IPS DF 6.9 (cell line): Measurements from ENCODE around the gene ASH1L.
A peak's percentile ranks its signal among the peaks of the same experiment; 100 is the strongest.
"Not testable (repeated sequence)": the region's sequence is repeated elsewhere in the genome, so short reads cannot be mapped to it uniquely, and the experiment has no call there.

ENCODE experiments used
- DNase-seq: peaks from one replicate; pipeline ENCODE4 v3.0.0-alpha.2; 2013; ENCODE audit warnings: low read depth, low spot score
- H3K27ac ChIP-seq: one replicate; pipeline ENCODE4 v1.5.1; 2013; ENCODE audit warnings: low read length, control low read depth
- H3K27me3 ChIP-seq: 2 replicates; pipeline ENCODE4 v1.6.1; 2013; ENCODE audit warnings: mild to moderate bottlenecking, low read length; ENCODE audit not compliant: control insufficient read depth, insufficient read depth
- H3K36me3 ChIP-seq: 2 replicates; pipeline ENCODE4 v1.6.1; 2013; ENCODE audit warnings: low read length; ENCODE audit not compliant: control insufficient read depth, insufficient read depth
- H3K4me1 ChIP-seq: 2 replicates; pipeline ENCODE4 v1.6.1; 2013; ENCODE audit warnings: low read length; ENCODE audit not compliant: control insufficient read depth, insufficient read depth
- H3K4me3 ChIP-seq: 2 replicates; pipeline ENCODE4 v1.5.1; 2013; ENCODE audit warnings: mild to moderate bottlenecking, low read length
- H3K9me3 ChIP-seq: 2 replicates; pipeline ENCODE4 v1.6.1; 2013; ENCODE audit warnings: low read length, inconsistent platforms; ENCODE audit not compliant: control insufficient read depth, insufficient read depth
- WGBS: extraction: QIAGEN DNeasy Blood & Tissue Kit; methylation state at CpG from one replicate; pipeline ENCODE4 v1.1.7; 2013; ENCODE audit warnings: mixed read lengths, missing lambda C conversion rate; ENCODE audit not compliant: insufficient read length, insufficient coverage; 5-methylcytosine and 5-hydroxymethylcytosine counted together

Gene ASH1L

DNA sequence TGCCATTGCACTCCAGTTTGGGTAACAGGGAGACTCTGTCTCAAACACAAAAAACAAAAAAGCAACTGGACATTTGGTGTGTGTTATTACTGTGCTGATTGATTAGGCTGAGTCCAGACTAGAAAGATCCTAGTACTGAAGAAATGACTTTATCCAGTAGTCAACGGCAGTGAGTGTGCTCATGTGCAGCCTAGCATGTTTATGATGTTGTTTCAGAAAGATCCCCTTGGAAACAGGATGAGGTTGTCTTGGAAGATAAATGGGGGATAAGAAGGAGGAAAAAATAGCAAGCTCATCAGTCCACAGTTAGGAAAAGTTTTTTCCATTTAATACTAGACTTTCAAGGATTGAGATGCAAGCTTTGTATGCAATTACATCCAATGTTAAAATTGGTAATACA, 227.6 kb downstream of the ASH1L start:
- no peaks in the 10 kb centered on the region for H3K9me3 ChIP-seq
- H3K4me1 ChIP-seq: no peaks in the 10 kb centered on the region
- peaks cover 8% of the 10 kb centered on the region; the same call in 1 of the 2 replicates for H3K36me3 ChIP-seq
- no peak overlapping the region for H3K4me3 ChIP-seq
- H3K27ac ChIP-seq: no peak overlapping the region
- no peak for DNase-seq
- WGBS: no CpG with 5 or more reads among the region's 1 CpG
- no peaks in the 10 kb centered on the region for H3K27me3 ChIP-seq

DNA sequence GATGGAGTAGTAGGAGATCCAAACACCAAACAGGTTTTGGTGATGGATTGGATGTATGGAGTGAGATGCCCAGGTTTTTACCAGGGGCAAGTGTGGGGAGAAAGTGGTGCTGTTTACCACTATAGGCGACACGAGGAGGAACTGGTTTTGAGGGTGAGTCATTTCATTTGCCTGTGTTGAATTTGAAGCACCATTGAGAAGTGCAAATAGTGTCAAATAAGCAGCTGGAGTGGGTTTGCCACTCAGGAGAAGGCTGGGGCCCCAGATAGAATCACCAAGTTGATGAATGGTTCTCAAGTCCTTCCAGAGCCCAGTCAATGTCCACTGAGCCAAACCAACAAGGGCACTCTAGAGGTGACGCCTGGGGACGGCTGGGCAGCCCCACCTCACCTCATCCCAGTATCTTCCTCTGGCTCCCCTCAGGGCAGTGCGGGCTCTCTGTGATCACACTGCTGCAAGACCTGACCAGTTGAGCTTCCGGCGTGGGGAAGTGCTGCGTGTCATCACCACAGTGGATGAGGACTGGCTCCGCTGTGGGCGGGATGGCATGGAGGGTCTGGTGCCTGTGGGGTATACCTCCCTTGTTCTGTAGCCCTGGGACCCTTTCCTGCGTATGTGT, 232.5 kb downstream of the ASH1L start:
- Histone ChIP-seq H3K4me1 (peaks cover 4% of the 10 kb centered on the region; the same call in 1 of the 2 replicates), H3K9me3 (no peaks in the 10 kb centered on the region), H3K27ac (no peak overlapping the region), H3K27me3 (no peaks in the 10 kb centered on the region), H3K36me3 (peaks cover 12% of the 10 kb centered on the region), H3K4me3 (no peak overlapping the region)
- WGBS: no CpG with 5 or more reads among the region's 11 CpGs
- no peak for DNase-seq

DNA sequence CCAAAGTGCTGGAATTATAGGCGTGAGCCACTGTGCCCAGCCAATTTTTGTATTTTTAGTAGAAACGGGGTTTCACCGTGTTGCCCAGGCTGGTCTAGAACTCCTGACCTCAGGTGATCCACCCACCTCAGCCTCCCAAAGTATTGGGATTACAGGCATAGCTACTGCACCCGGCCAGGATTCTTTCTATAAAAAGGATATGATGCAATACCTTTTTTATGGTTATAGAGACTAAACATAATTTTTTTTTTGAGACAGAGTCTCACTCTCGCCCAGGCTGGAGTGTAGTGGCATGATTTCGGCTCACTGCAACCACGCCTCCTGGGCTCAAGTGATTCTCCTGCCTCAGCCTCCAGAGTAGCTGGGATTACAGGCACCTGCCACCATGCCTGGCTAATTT, 233.7 kb downstream of the ASH1L start:
- no CpG with 5 or more reads among the region's 7 CpGs for WGBS
- H3K4me1 ChIP-seq, DNase-seq, H3K27ac ChIP-seq, H3K27me3 ChIP-seq, H3K4me3 ChIP-seq, H3K9me3 ChIP-seq: not testable (repeated sequence)
- peaks cover 12% of the 10 kb centered on the region for H3K36me3 ChIP-seq

DNA sequence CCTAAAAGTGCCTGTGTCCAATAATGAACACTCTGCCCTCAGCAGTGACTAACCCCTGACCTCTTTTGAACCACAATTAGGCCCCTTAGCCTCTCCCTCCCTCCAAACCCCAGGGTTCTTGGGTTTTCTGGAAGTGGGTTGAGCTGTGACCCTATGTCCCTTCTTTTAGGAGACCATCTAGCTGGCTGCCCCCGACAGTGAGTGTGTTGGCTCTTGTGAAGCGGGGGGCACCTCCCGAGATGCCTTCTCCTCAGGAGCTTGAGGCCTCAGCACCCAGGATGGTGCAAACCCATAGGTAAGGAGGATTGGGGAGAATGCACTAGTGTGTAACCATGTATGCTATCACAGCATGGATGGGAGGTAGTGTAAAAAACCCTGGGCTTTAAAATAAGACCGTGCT, 234.6 kb downstream of the ASH1L start:
- Histone ChIP-seq H3K27me3 (no peaks in the 10 kb centered on the region), H3K9me3 (no peaks in the 10 kb centered on the region), H3K27ac (no peak overlapping the region), H3K4me3 (no peak overlapping the region), H3K36me3 (peaks cover 12% of the 10 kb centered on the region), H3K4me1 (peaks cover 4% of the 10 kb centered on the region; the same call in 1 of the 2 replicates)
- WGBS: no CpG with 5 or more reads among the region's 4 CpGs
- DNase-seq: no peak

DNA sequence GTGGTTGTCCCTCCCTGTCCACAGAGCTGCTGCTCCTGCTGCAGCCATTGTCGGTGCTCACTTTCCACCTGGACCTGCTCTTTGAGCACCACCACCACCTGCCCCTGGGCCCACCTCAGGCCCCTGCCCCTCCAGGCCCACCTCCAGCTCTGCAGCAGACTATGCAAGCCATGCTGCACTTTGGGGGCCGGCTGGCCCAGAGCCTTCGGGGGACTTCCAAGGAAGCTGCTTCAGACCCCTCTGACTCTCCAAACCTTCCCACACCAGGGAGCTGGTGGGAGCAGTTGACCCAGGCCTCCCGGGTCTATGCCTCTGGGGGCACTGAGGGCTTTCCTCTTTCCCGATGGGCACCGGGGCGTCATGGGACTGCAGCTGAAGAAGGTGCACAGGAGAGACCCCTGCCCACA, 236.0 kb downstream of the ASH1L start:
- H3K9me3 ChIP-seq: no peaks in the 10 kb centered on the region
- no peak overlapping the region for H3K4me3 ChIP-seq
- no peaks in the 10 kb centered on the region for H3K27me3 ChIP-seq
- H3K4me1 ChIP-seq: peaks cover 9% of the 10 kb centered on the region
- peaks cover 12% of the 10 kb centered on the region for H3K36me3 ChIP-seq
- WGBS: no CpG with 5 or more reads among the region's 7 CpGs
- DNase-seq: no peak
- H3K27ac ChIP-seq: no peak overlapping the region

DNA sequence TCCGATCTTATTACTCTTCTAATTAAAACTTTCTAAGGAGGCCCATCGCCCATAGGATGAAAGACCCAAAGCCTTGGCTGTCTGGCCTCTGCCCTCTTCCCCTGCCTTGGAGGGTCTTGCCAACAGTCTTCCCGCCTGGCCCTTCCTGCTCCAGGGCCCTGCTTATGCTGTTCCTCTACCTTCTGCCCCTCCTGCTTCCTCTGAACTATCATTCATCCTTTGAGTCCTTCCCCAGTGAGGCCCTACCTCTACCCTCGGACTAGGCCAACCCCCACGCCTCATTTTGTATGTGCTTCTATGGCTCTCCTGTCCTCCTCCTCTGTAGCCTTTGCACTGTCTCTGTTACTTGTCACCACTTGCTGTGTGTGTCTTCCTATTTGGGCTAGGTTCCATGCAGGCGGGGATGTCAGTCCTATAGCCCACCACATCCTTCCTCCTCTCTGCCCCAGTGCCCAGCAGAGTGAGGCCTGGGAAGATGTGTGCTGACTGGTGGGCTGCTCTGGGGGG, 236.5 kb downstream of the ASH1L start:
- no peak for DNase-seq
- no peaks in the 10 kb centered on the region for H3K9me3 ChIP-seq
- no peaks in the 10 kb centered on the region for H3K27me3 ChIP-seq
- peaks cover 12% of the 10 kb centered on the region for H3K36me3 ChIP-seq
- no CpG with 5 or more reads among the region's 6 CpGs for WGBS
- peaks cover 11% of the 10 kb centered on the region for H3K4me1 ChIP-seq
- no peak overlapping the region for H3K27ac ChIP-seq
- H3K4me3 ChIP-seq: no peak overlapping the region

DNA sequence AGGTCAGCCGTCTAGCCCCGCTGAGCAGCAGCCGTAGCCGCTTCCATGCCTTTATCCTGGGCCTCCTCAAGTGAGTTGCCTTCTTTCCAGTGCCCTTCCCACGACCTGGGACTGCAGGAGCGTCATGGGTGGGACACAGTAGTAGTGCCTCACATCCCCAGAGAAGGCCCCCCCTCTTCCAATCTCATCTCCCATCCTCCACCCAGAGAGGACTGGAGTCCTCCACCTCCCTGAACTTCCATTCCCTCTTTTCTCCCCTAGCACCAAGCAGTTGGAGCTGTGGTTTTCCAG, 237.1 kb downstream of the ASH1L start:
- Histone ChIP-seq H3K27ac (no peak overlapping the region), H3K9me3 (no peaks in the 10 kb centered on the region), H3K4me3 (peak overlapping the region; percentile 65; the same call in 1 of the 2 replicates), H3K36me3 (peaks cover 12% of the 10 kb centered on the region), H3K27me3 (no peaks in the 10 kb centered on the region), H3K4me1 (peaks cover 11% of the 10 kb centered on the region)
- no CpG with 5 or more reads among the region's 6 CpGs for WGBS
- DNase-seq: no peak

DNA sequence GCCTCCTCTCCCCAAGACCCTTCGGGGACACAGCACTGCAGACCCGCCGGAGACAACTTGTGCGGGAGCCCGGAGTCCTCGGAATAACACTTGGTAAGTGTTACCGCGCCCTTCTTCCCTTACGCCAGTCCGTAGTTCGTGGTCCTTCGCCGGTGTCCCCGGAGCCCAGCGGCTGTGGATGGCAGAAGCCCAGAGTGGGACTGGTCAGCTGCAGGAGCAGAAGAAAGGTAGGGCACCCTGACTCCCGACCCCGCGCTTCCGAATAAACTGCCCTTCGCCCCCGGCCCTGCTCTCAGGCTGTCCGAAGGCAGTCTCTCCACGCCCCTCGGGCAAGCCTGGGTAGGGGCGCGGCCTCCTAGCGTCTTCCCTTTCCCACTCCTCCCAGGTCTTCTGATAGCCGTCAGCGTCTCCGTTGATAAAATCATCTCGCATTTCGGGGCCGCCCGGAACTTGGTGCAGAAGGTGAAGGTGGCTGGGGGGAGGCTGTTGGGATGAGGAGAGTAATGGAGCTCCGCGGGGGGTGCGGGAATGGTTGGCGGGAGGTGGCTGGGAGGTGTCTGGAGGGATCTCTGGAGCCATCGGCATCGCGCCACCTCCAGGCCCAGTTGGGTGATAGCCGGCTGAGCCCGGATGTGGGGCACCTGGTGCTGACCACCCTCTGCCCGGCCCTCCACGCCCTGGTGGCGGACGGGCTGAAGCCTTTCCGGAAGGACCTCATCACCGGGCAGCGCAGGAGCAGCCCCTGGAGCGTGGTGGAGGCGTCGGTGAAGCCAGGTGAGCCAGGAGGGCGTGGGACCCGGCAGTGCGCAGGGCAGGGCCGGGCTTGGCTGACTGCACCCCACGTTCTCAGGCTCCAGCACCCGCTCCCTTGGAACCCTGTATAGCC, 237.6 kb downstream of the ASH1L start:
- no peak overlapping the region for H3K27ac ChIP-seq
- H3K4me1 ChIP-seq: peaks cover 11% of the 10 kb centered on the region
- no CpG with 5 or more reads among the region's 59 CpGs for WGBS
- H3K4me3 ChIP-seq: peak overlapping the region; percentile 65
- DNase-seq: no peak
- no peaks in the 10 kb centered on the region for H3K9me3 ChIP-seq
- H3K27me3 ChIP-seq: no peaks in the 10 kb centered on the region
- H3K36me3 ChIP-seq: peaks cover 7% of the 10 kb centered on the region

DNA sequence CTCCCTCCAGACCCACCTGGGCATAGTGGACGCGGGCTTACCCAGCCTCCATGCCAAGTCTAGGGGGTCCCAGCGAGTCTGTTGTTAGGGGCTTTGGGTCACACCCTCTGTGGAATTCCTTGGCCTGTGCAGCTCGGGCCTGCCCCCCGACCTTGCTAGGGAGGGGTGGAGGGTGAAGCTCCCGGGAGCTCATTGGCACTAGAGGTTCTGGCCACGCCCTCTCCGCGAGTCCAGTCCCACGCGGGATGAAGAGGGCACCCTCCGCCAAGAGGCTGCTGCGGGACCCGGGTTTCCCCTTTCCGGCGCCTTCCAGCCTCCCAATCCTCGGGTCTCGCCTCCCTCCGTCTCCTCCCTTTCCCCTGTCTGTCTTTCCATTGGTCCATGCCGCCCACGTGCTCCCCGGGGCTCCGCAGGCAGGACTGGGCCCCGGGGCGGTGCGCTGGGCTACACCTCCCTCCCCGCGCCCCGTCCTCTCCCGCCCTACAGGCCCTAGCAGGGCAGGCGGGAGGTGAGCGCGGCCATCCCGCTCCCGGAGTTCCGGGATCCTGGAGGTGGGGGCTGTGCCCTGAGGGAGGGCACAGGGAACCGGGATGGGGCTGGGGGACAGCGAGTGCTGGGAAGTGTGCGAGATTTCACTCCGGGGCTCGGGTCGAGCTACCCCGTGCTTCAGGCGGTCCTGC, 238.4 kb downstream of the ASH1L start:
- Histone ChIP-seq H3K4me1 (peaks cover 11% of the 10 kb centered on the region), H3K27me3 (no peaks in the 10 kb centered on the region), H3K36me3 (peaks cover 6% of the 10 kb centered on the region), H3K9me3 (no peaks in the 10 kb centered on the region), H3K27ac (no peak overlapping the region), H3K4me3 (peak overlapping the region; percentile 65)
- no peak for DNase-seq
- no CpG with 5 or more reads among the region's 44 CpGs for WGBS

DNA sequence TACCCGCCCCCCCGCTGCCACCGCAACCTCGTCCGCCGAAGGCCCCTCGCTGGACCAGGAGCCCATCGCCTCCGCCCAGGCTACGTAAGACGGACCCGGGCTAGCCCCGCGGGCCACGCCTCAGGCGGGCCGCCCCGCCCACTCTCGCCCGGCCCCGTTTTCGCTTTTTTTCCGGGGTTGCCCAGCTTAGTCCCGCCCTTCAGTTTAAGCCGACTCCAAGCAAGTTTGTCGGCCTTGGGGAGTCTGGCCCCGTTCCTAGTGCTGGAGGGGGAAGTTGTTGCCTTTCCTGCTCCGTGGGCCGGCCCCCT, 238.9 kb downstream of the ASH1L start:
- no peaks in the 10 kb centered on the region for H3K27me3 ChIP-seq
- no peak overlapping the region for H3K27ac ChIP-seq
- DNase-seq: no peak
- peaks cover 6% of the 10 kb centered on the region for H3K36me3 ChIP-seq
- peak overlapping the region; percentile 65; the same call in 1 of the 2 replicates for H3K4me3 ChIP-seq
- peaks cover 11% of the 10 kb centered on the region for H3K4me1 ChIP-seq
- no CpG with 5 or more reads among the region's 29 CpGs for WGBS
- no peaks in the 10 kb centered on the region for H3K9me3 ChIP-seq
